ENCODE data around the gene BCAM. TPM values are rescaled to one million over a fixed set of nuclear protein-coding genes. Genes with fewer than 3 reads are reported as not detected.

Gene BCAM
- total and polyA plus RNA-seq, 7 donors, result 12.5 to 44.9 (median 20.0) TPM

DNA sequence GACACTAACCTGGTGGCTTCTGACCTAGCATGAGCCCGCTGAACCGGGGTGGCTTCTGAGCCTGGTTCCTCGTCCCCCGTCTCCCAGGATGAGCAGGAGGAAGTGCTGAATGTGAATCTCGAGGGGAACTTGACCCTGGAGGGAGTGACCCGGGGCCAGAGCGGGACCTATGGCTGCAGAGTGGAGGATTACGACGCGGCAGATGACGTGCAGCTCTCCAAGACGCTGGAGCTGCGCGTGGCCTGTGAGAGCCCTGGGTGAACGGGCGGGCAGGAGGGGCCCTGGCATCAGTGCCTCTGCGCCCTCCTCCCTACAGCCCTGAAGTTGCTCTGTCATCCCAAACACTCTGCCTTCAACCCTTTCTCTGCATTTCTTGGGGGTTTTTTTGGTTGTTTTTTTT lies 5.6 kb downstream of the BCAM start:
- Histone ChIP-seq H3K9me3 (no peaks in the 10 kb centered on the region), H3K4me1 (peaks cover 6% of the 10 kb centered on the region), H3K27me3 (ENCODE audit: insufficient read depth in 3 of 3, low read length in 2 of 3) (no peaks in the 10 kb centered on the region), H3K27ac (no peak overlapping the region), H3K36me3 (ENCODE audit: insufficient read depth in 1 of 2, low read depth in 1 of 2) (peaks cover 0 to 18% of the 10 kb centered on the region in 2 donors), H3K4me3 (no peak overlapping the region)
- ATAC-seq, result no peak
- 89 to 91% (median 90%) methylated on average over 15 to 17 of the region's 17 CpGs for WGBS, 3 donors
- intact Hi-C loops (cut with DNase I), result no loop called here
- TF ChIP-seq, protein P1, sequence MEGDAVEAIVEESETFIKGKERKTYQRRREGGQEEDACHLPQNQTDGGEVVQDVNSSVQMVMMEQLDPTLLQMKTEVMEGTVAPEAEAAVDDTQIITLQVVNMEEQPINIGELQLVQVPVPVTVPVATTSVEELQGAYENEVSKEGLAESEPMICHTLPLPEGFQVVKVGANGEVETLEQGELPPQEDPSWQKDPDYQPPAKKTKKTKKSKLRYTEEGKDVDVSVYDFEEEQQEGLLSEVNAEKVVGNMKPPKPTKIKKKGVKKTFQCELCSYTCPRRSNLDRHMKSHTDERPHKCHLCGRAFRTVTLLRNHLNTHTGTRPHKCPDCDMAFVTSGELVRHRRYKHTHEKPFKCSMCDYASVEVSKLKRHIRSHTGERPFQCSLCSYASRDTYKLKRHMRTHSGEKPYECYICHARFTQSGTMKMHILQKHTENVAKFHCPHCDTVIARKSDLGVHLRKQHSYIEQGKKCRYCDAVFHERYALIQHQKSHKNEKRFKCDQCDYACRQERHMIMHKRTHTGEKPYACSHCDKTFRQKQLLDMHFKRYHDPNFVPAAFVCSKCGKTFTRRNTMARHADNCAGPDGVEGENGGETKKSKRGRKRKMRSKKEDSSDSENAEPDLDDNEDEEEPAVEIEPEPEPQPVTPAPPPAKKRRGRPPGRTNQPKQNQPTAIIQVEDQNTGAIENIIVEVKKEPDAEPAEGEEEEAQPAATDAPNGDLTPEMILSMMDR (IDR thresholded peaks at IDR 0.05), result no peak
- DNase-seq, result no peak

DNA sequence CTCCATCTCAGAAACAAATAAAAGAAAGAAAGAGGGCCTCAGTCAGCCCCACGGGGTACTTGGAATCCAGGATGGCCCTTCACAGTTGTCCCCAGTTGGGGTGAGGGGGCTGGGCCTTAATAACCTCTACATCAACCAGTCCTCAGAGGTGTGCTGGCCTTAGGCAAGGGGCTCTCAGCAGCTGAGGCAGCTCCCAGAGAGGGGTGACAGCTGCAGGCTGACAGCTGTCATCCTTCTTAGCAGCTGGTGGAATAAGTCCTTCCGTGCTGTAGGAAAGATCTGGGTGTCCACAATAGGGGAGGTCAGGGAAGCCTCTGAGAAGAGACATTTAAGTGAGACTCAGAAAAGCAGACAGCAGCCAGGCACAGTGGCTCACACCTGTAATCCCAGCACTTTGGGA lies 7.4 kb downstream of the BCAM start:
- intact Hi-C loops (cut with DNase I), result no loop called here
- Histone ChIP-seq H3K27ac (no peak overlapping the region), H3K36me3 (ENCODE audit: insufficient read depth in 1 of 2, low read depth in 1 of 2) (peaks cover 0 to 18% of the 10 kb centered on the region in 2 donors), H3K4me3 (no peak overlapping the region), H3K9me3 (no peaks in the 10 kb centered on the region), H3K4me1 (no peaks in the 10 kb centered on the region), H3K27me3 (ENCODE audit: insufficient read depth in 3 of 3, low read length in 2 of 3) (no peaks in the 10 kb centered on the region)
- TF ChIP-seq, protein P1 (IDR thresholded peaks at IDR 0.05), result no peak
- 43 to 59% (median 46%) methylated on average over 2 of the region's 2 CpGs for WGBS, 3 donors
- ATAC-seq (no peak), DNase-seq (no peak)

DNA sequence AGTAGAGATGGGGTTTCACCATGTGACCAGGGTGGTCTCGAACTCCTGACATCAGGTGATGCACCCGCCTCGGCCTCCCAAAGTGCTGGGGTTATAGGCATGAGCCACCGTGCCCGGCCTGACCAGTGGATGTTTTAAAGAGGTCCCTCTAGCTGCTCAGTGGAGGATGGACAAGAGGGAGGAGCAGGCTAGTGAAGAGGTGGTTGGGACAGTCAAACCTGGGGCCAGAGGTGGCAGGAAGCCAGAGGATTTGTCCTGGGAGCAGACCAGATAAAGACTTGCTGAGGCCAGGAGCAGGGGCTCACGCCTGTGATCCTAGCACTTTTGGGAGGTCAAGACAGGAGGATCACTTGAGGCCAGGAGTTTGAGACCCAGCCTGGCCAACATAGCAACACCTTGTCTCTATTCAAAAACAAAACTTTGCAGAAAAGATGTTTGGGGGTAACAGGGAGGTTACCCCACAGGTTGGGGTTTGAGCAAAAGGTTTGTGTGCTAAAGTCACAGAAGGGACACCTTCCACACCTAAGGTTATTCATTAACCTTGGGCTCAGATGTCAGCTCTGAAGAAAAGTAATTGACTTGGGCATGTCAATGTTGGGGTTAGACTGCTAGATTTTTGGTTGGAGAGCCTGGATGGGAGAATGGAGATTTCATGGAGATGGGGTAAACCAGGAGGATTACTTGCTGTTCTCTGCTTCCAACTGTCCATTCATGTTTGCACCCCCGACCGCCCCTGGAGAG lies 9.0 kb downstream of the BCAM start:
- peaks cover 0 to 17% of the 10 kb centered on the region in 2 donors for H3K36me3 ChIP-seq (ENCODE audit: insufficient read depth in 1 of 2, low read depth in 1 of 2)

GRCh38 chr19:44818466-44819031 lies 9.6 kb downstream of the BCAM start:
- no peak overlapping the region for H3K4me3 ChIP-seq
- H3K36me3 ChIP-seq (ENCODE audit: insufficient read depth in 1 of 2, low read depth in 1 of 2), result peaks cover 0 to 11% of the 10 kb centered on the region in 2 donors
- no peaks in the 10 kb centered on the region for H3K4me1 ChIP-seq
- TF ChIP-seq, protein P1 (IDR thresholded peaks at IDR 0.05), result no peak
- ATAC-seq, result no peak
- H3K27me3 ChIP-seq (ENCODE audit: insufficient read depth in 3 of 3, low read length in 2 of 3), result no peaks in the 10 kb centered on the region
- no peak overlapping the region for H3K27ac ChIP-seq
- WGBS, 3 donors, result 88 to 92% (median 91%) methylated on average over 18 to 20 of the region's 20 CpGs
- no peaks in the 10 kb centered on the region for H3K9me3 ChIP-seq
- no peak for DNase-seq
- intact Hi-C loops (cut with DNase I), result no loop called here

More for the DNA sequence above, 9.0 kb downstream of the BCAM start:
- H3K27ac ChIP-seq, result no peak overlapping the region
- H3K9me3 ChIP-seq, result no peaks in the 10 kb centered on the region
- ATAC-seq, result no peak
- DNase-seq, result no peak
- no peaks in the 10 kb centered on the region for H3K27me3 ChIP-seq (ENCODE audit: insufficient read depth in 3 of 3, low read length in 2 of 3)
- TF ChIP-seq, protein P1 (IDR thresholded peaks at IDR 0.05), result no peak
- WGBS, 3 donors, result 92 to 93% (median 93%) methylated on average over 8 of the region's 8 CpGs
- H3K4me1 ChIP-seq, result no peaks in the 10 kb centered on the region
- no peak overlapping the region for H3K4me3 ChIP-seq
- intact Hi-C loops (cut with DNase I), result no loop called here
